Adrenal gland (tissue), 12 donors: ENCODE data around the gene IGFBP5. TPM values are rescaled to one million over a fixed set of nuclear protein-coding genes. Genes with fewer than 3 reads are reported as not detected.
A peak's percentile ranks its signal among the peaks of the same experiment; 100 is the strongest.

Experiments
- DNase-seq, 7 donors: peaks; one replicate each; pipeline ENCODE4 v3.0.0-alpha.2; 2019 to 2020
- H3K27ac ChIP-seq, 5 donors: fragments of 200-600 bp; sonication (generic) in 4 of 5; 1 replicate in 3 of 5; 2 replicates in 2 of 5; pipeline versions ENCODE4 v1.5.1 to v1.8.0; 2016 to 2020; ENCODE audit warnings: mild to moderate bottlenecking in 1 of 5
- H3K27me3 ChIP-seq: fragments of 200-600 bp; 2 replicates; pipeline ENCODE4 v1.8.0; 2021
- H3K36me3 ChIP-seq, 2 donors: fragments of 200-600 bp; replicated peaks in 1 of 2; 1 replicate in 1 of 2; 2 replicates in 1 of 2; pipeline versions ENCODE4 v1.5.1 to v1.8.0; 2018 to 2022
- H3K4me1 ChIP-seq, 2 donors: fragments of 200-600 bp; replicated peaks in 1 of 2; 1 replicate in 1 of 2; 2 replicates in 1 of 2; pipeline versions ENCODE4 v1.5.1 to v1.8.0; 2018 to 2021
- H3K4me3 ChIP-seq, 4 donors: fragments of 200-600 bp; sonication (generic) in 3 of 4; one replicate each; pipeline ENCODE4 v1.5.1; 2016 to 2018
- H3K9me3 ChIP-seq, 3 donors: fragments of 200-600 bp; sonication (generic) in 1 of 3; replicated peaks in 1 of 3; 1 replicate in 2 of 3; 2 replicates in 1 of 3; pipeline versions ENCODE4 v1.5.1 to v1.8.0; 2016 to 2021
- CTCF ChIP-seq, 6 experiments: fragments of 450-650 bp in 4 of 6; fragments of 200-600 bp in 2 of 6; sonication (generic) in 1 of 6; IDR thresholded peaks; 1 replicate in 5 of 6; 2 replicates in 1 of 6; pipeline versions ENCODE4 v1.5.1 to v1.8.0; 2016 to 2021; ENCODE audit warnings: antibody characterized with exemption in 6 of 6, mild to moderate bottlenecking in 2 of 6, moderate library complexity in 1 of 6
- POLR2A ChIP-seq, 2 donors: fragments of 450-650 bp; IDR thresholded peaks; one replicate each; pipeline ENCODE4 v1.6.1; 2017; ENCODE audit warnings: antibody characterized with exemption in 2 of 2, mild to moderate bottlenecking in 2 of 2, moderate library complexity in 1 of 2
- WGBS, 4 donors: extraction: QIAGEN DNeasy Blood & Tissue Kit in 2 of 4; methylation state at CpG; one replicate each; pipeline versions ENCODE4 v1.1.5 to v1.1.7; 2013 to 2017; 5-methylcytosine and 5-hydroxymethylcytosine counted together
- intact Hi-C, 2 donors: fragments of 100-400 bp; cut with DNase I; formaldehyde crosslinking; loops; one replicate each; pipeline versions ENCODE4 v1.14.1 to v1.15.0; 2022 to 2023
- polyA plus RNA-seq, 3 donors: library from polyadenylated mRNA; stranded (reverse); fragments of 200-250 nt in 2 of 3; fragments of 350-450 nt in 1 of 3; fragmentation: Illumina TruSeq in 1 of 3; extraction: RNeasy Lipid Tissue Mini Kit (QIAGEN cat#74804) in 1 of 3; gene quantifications; one replicate each; pipeline ENCODE4 v1.2.3, GENCODE V29; 2013 to 2014
- total RNA-seq, 9 donors: library from RNA; depleted of rRNA in 4 of 9; stranded (reverse); fragments of >200 nt in 4 of 9; fragments of 120-200 nt in 1 of 9; fragmentation: NEBNext Ultra II Directional in 1 of 9; extraction: Animal tissue kit (Norgen Biotek cat#: 25700) in 1 of 9; gene quantifications; one replicate each; pipeline versions ENCODE4 v1.1.0 to v1.2.4, GENCODE V29; 2013 to 2023
- donor health status: healthy with polysubstance abuse.
- donor health status: Bipolar disorder and iron deficiency.
- donor health status: DM: yes; HTN: yes; CAD: no.
- donor health status: DM: no; HTN: no; CAD: no.
- donor health status: DM: no; HTN: no; CAD: no.
- donor health status: DM: yes; HTN: yes; CAD: no.

The IGFBP5 gene
- total and polyA plus RNA-seq, 12 donors, result 92.5 to 2,550 (median 609) TPM

DNA sequence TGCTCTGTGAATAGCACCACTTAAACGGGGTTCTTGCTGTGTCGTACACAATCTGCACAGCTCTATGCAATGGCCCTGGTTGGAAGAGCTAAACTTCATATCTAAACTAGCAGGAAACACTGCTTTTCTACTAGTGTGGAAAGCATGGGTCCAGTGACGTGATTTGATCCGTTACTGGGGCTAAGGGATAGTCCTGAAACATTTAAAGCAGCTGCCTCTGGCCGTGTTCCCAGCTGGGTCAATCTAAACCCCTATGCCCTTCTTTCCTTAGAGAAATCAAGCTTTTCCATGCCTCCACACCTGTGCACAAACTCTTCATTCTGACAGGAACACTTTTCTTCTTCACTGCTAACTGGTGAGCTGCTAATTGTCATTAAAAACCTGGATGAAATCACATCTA lies 5.4 kb upstream of the IGFBP5 start:
- Histone ChIP-seq H3K4me3 (no peak overlapping the region), H3K27ac (peak overlapping the region in 2 of 5 donors; percentile 43 to 47), H3K4me1 (peaks cover 10 to 38% of the 10 kb centered on the region in 2 donors), H3K36me3 (no peaks in the 10 kb centered on the region), H3K27me3 (no peaks in the 10 kb centered on the region), H3K9me3 (no peaks in the 10 kb centered on the region)
- no peak for TF ChIP-seq CTCF (IDR thresholded peaks at IDR 0.05)
- no peak for TF ChIP-seq POLR2A (IDR thresholded peaks at IDR 0.05)
- 55 to 67% (median 64%) methylated on average over 5 of the region's 5 CpGs for WGBS, 4 donors
- no peak for DNase-seq
- intact Hi-C loops, result loop anchor here (10.0 kb wide), 2 partner anchors 354 to 364 kb away; no protein-coding TSS in a partner anchor

GRCh38 chr2:216700088-216700567 lies 4.8 kb upstream of the IGFBP5 start:
- Histone ChIP-seq H3K9me3 (no peaks in the 10 kb centered on the region), H3K36me3 (no peaks in the 10 kb centered on the region), H3K4me1 (peaks cover 10 to 40% of the 10 kb centered on the region in 2 donors), H3K4me3 (no peak overlapping the region), H3K27me3 (no peaks in the 10 kb centered on the region), H3K27ac (peak overlapping the region in 2 of 5 donors; percentile 43 to 47)
- no peak for DNase-seq
- intact Hi-C loops, result loop anchor here (10.0 kb wide), 2 partner anchors 355 to 365 kb away; no protein-coding TSS in a partner anchor
- no peak for TF ChIP-seq POLR2A (IDR thresholded peaks at IDR 0.05)
- no peak for TF ChIP-seq CTCF (IDR thresholded peaks at IDR 0.05)
- 31 to 39% (median 32%) methylated on average over 7 of the region's 7 CpGs for WGBS, 4 donors

- Histone ChIP-seq H3K27me3 (no peaks in the 10 kb centered on the region), H3K27ac (peak overlapping the region in 4 of 5 donors; percentile 5 to 42 (median 20)), H3K36me3 (no peaks in the 10 kb centered on the region), H3K4me1 (peaks cover 16 to 49% of the 10 kb centered on the region in 2 donors), H3K4me3 (no peak overlapping the region), H3K9me3 (no peaks in the 10 kb centered on the region)
- TF ChIP-seq CTCF (IDR thresholded peaks at IDR 0.05) (peak; percentile 30 to 82 (median 68)), POLR2A (IDR thresholded peaks at IDR 0.05) (no peak)
- intact Hi-C loops, result loop anchor here (5.0 to 10.0 kb wide), 2 partner anchors 468 to 476 kb away; no protein-coding TSS in a partner anchor
- peak in 1 of 7 donors; percentile 38 for DNase-seq
- 6 to 21% (median 20%) methylated on average over 5 of the region's 5 CpGs for WGBS, 4 donors
Observed at GRCh38 chr2:216698895-216699294, 3.5 kb upstream of the IGFBP5 start.

GRCh38 chr2:216698293-216698692 lies 2.9 kb upstream of the IGFBP5 start:
- 10 to 25% (median 14%) methylated on average over 6 of the region's 6 CpGs for WGBS, 4 donors

More at GRCh38 chr2:216698293-216698692, 2.9 kb upstream of the IGFBP5 start:
- Histone ChIP-seq H3K36me3 (no peaks in the 10 kb centered on the region), H3K4me1 (peaks cover 22 to 49% of the 10 kb centered on the region in 2 donors), H3K9me3 (no peaks in the 10 kb centered on the region), H3K27me3 (no peaks in the 10 kb centered on the region), H3K27ac (peak overlapping the region; percentile 5 to 42 (median 12)), H3K4me3 (no peak overlapping the region)
- intact Hi-C loops, result loop anchor here (5.0 to 10.0 kb wide), 2 partner anchors 469 to 477 kb away; no protein-coding TSS in a partner anchor
- TF ChIP-seq POLR2A (IDR thresholded peaks at IDR 0.05), result no peak
- no peak for TF ChIP-seq CTCF (IDR thresholded peaks at IDR 0.05)
- DNase-seq, result no peak
